GM21515 (cell line): ENCODE measurements around the gene PLSCR2.
"Not testable (repeated sequence)": the region's sequence is repeated elsewhere in the genome, so short reads cannot be mapped to it uniquely, and the experiment has no call there.

Source experiments
- ATAC-seq: cut with Tn5 transposase; IDR thresholded peaks from one replicate; pipeline ENCODE4 v1.9.1; 2021; ENCODE audit not compliant: unreplicated experiment

Gene PLSCR2, protein sequence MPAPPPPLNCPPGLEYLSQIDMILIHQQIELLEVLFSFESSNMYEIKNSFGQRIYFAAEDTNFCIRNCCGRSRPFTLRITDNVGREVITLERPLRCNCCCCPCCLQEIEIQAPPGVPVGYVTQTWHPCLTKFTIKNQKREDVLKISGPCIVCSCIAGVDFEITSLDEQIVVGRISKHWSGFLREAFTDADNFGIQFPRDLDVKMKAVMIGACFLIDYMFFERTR

DNA sequence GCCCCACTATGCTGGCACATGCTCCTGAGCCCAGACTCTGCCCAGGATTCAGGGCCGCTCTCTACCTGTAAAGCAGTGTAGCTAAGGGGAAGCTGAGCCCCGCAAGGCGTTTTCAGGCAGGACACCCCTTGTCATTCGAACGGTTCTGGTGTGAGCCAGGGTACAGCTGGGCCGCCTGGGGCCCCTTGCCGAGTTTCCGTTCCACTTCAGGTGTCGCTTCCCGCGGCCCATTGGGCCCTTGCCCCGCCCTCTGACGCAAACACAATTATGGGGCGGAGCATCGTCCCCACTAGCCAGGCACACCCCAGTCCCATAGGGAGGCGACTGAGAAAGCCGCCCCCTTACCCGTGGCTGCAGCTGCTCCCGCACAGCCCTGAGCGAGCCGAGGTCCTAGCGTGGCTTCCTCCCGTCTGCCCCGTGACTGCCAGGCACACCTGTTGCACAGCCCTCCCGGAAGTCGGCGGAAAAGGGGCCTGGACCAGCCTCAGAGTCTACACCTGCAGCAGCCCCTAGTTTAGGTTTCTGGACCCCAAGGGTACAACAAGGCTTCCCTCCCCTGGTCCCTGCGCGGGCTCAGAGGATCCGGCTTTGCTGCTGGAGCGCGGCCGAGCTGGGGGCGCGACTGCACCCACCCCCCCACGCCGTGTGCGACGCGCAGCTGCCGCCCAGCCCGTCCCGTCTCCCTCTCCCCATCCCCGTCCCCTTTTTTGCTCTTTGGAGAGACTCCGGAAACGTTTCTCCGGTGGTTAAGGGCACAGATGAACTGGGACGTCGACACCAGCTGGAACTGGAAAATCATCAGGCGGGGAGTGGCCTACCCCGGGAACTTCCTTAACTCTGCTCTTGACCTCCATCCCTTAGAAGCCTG, at the start of gene PLSCR2:
Gene PLSCR2 (minus strand): TSS at position 412 of the 868 bp plus-strand sequence. CDS start 9,657 bp downstream, outside the sequence.
- peak; percentile 98 for ATAC-seq

DNA sequence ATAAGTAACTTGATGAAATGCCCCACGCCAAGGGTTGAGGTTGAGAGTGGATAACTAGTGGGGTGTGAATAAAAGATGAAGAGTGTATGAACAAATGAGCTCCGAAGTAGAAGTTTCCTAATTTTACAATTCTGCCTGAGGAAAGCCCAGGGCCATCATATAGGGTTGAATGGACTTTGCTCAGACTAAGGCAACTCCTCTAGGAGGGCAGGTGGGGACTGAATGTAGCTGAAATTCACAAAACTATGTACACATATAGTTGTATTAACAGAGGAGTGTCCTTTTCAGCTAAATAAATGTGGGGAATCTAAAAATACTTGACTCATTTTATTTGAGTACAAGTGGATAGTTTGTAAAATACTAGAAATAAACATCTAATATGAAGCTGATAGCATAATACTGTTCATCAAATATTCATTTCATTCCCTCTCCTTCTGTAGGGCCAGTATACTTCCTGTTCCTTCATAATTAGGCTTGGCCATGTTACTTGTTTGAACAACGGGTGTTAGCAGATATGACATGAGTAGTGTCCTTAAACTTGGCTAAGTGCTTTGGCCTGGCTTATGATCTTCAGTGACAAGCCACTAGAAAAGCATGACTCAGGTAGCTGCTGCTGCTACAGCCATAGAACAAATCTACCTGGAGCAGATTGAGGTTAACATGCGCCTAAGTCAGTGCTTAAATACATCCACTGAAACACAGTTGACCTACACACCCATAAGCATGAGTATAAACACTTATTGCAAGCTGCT, 48.5 kb upstream of the PLSCR2 start:
- ATAC-seq = no peak

DNA sequence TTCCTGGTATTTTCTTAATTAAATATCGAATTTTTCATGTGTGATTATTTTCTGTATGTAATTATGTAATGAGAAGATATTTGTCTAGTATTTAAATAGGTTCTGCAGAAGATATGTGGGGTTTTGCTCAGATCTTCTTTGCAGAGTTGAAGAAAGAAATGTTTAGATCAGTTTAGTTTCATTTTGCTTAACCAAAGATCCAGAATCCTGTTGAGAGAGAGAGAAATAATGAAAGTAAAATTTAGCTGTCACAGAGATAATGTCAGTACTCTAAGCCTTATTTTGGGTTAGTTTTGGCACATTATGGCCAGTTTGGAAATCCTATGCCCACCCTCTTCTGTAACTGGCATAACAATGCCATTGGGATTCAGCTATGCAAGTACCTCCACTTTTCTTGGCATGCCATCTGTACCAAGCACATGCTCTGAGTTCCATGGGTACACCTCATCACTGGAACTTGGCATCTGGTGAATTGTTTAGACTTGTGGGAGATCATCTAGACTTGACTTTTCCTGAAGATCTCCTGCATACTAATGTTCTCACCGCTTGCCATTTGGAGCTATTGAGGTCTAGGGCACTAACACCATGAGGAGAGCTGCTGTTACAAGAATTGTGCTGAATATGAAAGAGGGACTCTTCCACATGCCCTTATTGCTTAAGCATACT, 44.2 kb upstream of the PLSCR2 start:
- no peak for ATAC-seq

DNA sequence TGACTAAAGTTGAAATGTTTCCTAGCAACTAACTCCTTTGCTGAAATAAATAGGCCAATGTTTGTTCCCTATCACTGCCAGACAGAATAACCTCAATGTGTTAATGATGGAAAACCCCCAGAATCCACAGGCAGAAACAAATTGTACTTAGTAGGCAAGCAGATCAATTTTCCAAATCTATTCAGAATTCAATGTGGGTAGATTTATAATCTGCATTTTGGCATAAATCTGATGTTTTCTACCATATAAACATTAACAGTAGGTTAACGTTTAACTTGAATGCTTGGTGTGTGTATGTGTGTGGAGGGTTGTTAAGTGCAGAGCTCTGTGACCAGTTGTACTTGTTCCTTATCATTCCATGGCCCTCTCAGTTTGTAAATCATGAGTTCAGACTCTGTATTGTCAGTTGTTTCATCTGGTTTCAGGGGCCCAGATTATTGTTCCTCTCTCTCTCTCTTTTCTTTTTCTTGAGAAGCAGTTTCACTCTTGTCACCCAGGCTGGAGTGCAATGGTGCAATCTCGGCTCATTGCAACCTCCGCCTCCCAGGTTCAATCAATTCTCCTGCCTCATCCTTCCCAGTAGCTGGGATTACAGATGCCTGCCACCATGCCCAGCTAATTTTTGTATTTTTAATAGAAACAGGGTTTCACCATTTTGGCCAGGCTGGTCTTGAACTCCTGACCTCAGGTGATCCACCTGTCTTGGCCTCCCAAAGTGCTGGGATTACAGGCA, 42.2 kb upstream of the PLSCR2 start:
- ATAC-seq = no peak

DNA sequence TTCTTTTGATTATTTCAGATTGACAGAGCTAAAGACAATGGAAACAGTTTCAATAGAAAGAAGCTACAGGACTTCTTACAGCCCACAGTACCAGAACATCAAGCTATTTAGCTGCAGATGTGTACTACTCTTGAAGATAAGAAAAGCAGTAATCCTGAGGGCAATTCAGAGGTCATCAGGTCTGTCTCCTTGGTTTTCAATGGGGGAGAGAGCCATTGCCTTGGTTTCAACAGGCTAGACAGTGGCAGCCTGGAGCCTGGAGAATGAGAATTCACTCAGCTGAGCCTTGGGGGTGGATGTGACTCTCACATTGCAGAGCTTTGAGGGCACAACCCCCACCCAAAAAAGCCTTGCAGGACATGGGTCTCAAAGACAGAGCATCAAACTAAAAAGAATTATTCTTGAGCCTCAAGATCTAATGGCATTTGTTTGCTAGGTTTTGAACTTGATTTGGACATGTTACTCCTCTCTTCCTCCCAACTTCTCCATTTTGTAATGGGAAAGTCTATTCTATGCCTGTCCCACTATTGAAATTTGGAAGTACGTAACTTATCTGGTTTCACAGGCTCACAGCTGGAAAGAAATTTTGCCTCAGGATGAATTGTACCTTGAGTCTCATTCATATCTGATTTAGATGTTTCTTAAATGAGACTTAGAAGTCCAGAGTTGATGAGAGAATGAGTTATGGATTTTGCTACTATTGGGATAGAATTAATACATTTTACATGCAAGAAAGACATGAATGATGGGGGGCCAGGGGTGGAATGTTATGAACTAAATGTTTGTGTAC, 38.2 kb upstream of the PLSCR2 start:
- ATAC-seq = no peak

DNA sequence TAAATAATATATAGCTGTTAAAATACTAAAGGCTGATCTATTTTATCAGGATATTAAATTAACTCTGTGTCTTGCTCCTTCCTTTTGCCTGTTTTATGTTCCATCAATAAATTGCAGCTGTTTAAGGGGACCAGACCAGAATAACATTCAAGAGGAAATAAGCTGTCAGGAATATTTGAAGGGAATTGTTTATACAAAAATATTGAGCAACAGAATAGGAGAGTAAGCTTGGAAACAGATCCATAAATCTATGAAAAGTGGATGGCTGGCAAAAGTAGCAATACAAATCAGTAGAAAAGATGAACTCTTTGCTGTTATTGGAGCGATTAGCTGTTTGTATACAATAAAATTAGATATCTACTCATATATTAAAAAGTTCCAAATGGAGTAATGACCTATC, 36.2 kb upstream of the PLSCR2 start:
- no peak for ATAC-seq

DNA sequence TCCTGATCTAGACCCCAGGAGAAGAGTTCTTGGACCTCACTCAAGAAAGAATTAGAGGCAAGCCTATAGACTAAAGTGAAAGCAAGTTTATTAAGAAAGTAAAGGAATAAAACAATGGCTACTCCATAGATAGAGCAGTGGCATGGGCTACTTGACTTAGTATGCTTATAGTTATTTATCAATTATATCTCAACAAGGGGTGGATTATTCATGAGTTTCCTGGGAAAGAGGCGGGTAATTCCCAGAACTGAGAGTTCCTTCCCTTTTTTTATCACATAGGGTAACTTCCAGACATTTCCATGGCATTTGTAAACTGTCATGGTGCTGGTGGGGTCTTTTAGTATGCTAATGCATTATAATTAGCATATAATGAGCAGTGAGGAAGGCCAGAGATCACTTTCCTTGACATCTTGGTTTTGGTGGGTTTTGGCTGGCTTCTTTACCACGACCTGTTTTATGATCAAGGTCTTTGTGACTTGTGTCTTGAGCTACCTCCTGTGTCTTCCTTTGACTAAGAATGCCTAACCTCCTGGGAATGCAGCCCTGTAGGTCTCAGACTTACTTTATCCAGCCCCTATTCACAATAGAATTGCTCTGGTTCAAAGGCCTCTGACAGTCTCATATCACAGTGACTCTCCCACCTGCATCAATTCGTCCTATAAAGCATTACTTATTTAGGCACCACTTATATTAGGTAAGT, 35.3 kb upstream of the PLSCR2 start:
- ATAC-seq = no peak

DNA sequence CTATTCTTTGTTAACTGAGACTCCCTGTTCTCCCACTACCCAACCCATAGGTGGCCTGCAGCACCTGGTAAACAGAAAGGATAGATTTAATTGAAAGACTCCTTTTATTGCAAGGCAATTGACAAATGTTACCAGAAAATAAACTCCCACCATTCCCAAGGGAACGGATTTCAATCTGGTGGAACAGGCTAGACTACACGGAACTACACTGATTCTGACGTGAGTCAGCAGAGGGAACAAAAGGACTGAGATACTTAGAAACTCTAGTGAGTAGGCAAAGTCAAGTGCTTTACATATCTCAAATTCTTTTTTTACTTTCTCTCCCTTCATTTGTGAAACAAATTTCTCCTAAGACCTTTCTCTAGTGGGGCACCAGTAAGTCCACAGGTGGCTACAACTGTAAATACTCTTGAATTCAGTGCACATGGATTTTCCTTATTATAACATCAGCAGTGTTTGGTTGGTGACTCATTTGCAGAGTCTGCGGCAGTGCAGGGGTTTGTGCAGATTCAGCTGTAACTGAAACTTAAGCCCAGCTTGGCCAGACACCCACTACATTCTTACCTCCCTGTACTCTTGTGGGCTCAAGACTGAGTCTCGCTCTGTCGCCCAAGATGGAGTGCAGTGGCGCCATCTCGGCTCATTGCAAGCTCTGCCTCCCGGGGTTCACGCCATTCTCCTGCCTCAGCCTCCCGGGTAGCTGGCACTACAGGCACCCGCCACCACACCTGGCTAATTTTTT, 34.3 kb upstream of the PLSCR2 start:
- peak; percentile 98 for ATAC-seq

DNA sequence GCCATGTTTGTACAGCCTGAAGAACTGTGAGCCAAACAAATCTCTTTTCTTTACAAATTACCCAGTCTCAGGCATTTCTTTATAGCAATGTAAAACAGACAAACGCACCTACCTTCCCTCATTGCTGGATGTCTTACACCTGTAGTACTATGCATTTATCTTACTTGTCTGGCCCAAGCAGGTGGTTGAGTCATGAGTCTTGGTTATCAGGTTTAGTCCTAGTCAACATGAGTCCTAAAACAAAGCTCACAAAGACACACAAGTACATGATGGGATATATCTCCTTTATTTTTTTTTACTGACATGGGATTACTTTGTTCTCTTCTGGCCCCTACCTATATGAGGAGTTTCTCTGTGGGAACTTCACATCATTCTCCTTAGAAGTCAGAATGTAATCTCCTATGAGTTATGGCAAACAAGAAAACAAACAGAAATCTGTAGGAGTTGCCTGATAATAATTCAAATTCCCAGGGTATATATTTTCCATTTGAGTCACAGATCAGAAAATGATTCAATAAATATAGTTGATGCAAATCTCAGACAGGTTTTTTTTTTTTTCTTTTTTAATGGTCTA, 33.6 kb upstream of the PLSCR2 start:
- no peak for ATAC-seq

DNA sequence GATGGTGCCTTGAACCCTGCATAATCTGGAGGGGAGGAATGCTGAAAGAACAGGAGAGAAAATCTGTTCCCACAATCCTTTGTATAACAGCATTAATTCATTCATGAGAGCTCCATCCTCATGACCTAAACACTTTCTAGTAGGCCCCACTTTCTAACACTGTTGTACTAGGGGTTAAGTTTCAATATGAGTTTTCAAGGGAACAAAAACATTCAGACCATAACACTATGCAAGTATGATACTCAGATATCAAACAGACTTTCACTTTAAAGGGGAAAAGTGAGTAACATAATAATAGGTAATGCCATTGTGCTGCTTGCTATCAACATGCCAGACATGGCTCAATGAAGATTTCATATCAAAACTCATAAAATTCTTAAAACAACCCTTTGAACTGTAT, 32.4 kb upstream of the PLSCR2 start:
- ATAC-seq = no peak

DNA sequence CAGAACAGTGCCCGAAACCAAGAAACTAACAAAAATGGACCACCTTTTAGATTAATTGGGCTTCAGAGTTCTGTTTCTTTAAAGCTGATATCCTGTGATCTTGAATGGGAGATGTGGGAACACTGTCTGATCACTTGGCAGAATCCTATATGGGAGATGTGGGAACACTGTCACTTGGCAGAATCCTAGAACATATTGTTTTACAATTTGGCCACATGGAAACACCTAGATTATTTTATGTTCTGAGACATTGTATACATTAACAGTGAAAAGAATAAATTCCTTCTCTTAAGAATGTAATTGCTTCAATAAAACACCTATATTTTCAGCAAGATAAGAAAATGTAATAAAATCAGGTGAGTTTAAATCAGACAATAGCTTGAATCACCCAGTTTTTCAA, 30.3 kb upstream of the PLSCR2 start:
- ATAC-seq = no peak

DNA sequence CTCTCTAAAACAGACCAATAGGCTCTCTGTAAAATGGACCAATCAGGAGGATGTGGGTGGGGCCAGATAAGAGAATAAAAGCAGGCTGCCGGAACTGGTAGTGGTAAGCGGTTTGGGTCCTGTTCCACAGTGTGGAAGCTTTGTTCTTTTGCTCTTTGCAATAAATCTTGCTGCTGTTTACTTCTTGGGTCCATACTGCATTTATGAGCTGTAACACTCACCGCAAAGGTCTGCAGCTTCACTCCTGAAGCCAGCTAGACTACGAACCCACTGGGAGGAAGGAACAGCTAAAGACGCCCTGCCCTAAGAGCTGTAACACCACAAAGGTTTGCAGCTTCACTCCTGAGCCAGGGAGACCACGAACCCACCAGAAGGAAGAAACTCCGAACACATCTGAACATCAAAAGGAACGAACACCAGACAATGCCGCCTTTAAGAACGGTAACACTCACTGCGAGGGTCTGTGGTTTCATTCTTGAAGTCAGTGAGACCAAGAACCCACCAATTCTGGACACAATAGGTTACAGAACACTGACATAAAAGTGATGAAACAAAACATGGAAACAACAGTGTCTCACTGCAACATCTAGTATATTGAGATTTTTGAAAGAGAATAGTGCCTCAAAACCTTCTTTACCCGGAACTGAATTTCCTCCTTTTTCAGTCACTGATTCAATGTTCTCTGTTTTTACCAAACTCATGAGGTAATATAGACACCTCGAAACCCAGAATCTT, 28.8 kb upstream of the PLSCR2 start:
- ATAC-seq = no peak

DNA sequence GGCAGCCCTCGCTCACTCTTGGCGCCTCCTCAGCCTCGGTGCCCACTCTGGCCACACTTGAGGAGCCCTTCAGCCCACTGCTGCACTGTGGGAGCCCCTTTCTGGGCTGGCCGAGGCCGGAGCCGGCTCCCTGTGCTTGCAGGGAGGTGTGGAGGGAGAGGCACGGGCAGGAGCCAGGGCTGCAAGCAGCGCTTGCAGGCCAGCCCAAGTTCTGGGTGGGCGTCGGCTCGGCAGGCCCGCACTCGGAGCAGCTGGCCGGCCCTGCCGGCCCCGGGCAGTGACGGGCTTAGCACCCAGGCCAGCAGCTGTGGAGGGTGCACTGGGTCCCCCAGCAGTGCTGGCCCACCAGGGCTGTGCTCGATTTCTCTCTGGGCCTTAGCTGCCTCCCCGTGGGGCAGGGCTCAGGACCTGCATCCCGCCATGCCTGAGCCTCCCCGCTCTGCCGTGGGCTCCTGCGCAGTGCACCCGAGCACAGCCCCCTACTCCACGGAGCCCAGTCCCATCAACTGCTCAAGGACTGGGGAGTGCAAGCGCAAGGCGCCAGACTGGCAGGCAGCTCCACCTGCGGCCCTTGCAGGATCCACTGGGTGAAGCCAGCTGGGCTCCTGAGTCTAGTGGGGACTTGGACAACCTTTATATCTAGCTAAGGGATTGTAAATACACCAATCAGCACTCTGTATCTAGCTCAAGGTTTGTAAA, 27.9 kb upstream of the PLSCR2 start:
- ATAC-seq = not testable (repeated sequence)

DNA sequence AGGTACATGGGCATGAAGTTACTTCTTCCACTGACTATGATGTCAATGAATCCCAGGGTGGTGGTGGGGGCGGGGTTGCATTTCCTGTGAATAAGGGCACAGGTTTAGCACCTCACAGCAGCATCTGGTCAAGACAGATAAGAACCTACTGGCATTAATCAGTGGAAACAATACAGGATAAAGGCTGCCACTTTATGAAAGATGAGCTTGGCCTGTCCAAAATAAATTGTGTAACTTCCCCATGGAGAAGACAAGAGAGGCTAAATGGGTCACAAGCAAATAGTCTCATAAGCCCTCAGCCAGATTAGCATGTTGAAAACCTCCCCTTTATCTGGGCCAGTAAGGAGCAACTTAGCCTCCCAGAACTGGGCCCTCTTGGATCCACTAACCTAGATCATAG, 27.4 kb upstream of the PLSCR2 start:
- ATAC-seq = no peak

DNA sequence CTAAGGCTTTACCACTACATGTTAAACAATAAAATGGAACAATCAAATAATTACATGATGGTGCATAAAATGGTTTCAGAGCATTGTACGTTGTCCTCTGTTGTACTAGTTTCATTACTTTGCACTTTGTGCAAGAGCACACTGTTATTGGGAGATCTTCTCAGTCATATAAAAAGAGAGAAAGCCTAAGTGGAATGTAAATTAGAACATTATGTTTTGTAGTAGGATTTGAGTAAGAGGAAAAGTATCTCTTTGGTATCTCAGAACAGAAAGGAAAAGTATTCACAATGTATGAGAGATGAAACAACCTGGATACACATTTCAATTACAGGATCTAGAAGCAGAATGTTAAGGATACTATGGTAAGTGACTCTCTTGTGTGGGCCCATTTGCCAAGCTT, 26.9 kb upstream of the PLSCR2 start:
- ATAC-seq = no peak

DNA sequence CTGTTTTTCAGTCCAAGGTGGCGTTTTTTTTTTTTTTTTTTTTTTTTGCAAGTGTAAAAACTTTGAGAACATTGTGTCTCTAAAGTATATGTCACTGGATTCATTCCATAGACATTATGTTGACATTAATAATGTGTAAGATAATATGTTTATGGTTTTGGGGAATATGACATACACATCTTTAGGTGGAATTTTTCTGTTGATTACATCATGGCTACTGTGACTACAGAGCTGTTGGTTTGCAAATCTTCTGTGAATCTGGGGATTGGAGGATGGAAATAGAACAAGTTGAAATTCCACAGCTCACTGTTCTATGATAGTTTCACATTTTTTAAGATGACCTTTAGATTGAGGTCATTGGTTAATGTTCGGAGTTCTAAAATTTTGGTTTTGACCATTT, 24.4 kb upstream of the PLSCR2 start:
- ATAC-seq = no peak

DNA sequence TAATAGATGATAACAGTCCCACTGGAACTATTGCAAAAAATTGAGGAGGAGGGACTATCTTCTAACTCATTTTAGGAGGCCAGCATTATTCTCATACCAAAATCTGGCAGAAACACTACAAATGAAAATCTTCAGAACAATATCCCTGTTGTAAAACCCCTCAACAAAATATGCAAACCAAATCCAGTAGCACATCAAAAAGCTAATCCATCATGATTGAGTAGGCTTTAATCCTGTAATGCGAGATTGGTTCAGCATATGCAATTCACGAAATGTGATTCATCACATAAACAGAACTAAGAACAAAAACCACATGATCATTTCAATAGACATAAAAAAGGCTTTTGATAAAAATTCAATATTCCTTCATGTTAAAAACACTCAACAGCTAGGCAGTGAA, 23.9 kb upstream of the PLSCR2 start:
- no peak for ATAC-seq
